HG02885 (cell line): Measurements from ENCODE around the gene TMEM182.

Source experiments
- ATAC-seq: cut with Tn5 transposase; IDR thresholded peaks from one replicate; pipeline ENCODE4 v1.9.1; 2021; ENCODE audit warnings: mild to moderate bottlenecking; ENCODE audit not compliant: unreplicated experiment, poor library complexity

Gene TMEM182, protein sequence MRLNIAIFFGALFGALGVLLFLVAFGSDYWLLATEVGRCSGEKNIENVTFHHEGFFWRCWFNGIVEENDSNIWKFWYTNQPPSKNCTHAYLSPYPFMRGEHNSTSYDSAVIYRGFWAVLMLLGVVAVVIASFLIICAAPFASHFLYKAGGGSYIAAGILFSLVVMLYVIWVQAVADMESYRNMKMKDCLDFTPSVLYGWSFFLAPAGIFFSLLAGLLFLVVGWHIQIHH

DNA sequence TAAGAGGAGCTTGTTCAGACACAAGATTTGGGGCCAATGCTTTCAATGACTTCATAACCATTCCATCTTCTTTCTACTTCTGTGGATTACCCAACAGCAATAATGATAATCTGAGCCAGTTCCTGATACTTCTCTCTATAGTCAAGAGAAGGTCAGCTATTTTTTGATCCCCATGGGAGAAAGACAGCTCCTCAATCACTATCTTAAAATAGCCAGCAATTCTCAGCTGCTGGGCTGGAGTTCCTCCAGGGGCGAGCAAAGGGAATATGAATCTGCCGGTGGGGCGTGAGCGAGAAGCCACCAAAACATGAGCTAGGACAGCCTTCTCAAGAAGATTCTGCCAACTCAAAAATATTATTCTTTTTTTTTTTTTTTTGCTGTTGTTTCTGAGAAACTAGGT lies at the start of gene TMEM182:
TMEM182 (plus strand) TSS at position 269 of the 400 bp plus-strand sequence. CDS start 187 bp downstream, outside the sequence.
- no peak for ATAC-seq

DNA sequence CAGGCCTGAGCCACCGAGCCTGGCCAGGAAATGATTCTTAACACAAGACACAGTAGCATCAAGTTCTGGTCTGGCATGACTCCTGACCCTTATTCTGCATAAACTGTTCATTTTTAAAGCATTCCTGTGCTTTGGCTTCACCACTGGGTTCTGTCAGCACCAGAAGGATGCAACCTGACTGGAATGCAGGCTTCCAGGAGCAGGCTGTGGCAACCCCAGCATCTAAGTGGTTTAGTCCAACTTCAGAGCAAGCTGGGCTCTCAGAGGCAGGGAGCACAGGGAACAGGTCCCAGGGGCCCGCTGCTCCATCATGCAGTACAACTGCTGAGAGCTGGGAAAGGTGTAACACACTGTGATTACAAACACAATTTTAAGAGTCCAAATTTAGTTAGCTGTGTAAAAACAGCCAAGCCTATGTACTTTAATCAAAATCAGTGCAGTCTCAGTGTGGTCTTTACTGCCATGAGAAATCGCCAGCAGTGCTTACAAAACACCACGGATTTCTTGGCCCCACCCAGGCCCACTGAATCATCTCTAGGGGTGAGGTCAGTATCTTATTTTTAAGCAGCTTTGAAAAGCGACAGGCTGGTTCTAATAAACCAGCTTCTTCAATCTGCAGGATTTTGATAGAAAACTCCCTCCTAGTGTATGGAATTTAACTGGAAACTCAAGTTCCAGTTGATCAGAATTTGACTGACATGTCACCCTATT lies 44.4 kb upstream of the TMEM182 start:
- no peak for ATAC-seq

DNA sequence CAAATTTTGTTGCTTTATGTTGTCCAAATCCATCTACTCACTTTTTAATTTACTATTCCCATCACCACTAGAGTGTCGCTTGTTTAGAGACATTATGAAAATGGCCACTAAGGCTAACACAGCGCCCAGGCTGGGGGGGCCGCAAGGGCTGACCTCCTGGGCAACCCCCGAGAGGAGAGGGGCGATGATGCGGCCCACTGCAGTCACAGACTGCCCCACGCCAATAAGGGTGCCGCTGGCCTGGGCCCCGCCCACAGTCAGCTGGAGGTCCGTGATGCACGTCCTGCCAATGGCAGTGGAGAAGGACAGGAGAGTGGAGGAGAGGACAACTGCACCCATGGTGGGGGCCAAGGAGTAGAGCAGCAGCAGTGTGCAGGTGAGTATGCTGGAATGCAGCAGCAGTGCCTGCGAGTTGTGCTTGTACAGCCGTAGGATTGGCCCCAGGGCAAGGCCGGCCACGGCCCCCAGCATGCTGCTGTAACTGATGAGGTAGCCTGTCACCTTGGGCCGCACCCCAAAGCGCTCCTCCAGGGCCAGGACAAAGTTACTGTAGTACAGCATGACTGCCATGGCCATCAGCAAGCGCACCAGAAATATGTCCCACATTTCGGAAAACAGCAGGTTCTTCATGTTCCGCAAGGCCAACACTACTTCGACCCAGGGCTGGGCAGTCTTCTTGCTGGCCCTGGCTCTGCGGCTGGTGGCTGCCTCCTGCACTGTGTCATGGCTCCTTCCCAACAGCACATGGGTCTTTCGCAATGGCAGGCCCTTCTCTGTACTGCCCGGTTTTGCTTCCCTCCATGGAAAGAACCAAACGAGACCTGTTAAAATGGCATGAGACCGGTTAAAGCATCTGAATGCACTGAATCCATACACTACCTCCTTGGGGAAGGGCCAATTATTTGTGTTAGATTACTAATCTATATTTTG lies 43.2 kb upstream of the TMEM182 start:
- ATAC-seq = no peak

DNA sequence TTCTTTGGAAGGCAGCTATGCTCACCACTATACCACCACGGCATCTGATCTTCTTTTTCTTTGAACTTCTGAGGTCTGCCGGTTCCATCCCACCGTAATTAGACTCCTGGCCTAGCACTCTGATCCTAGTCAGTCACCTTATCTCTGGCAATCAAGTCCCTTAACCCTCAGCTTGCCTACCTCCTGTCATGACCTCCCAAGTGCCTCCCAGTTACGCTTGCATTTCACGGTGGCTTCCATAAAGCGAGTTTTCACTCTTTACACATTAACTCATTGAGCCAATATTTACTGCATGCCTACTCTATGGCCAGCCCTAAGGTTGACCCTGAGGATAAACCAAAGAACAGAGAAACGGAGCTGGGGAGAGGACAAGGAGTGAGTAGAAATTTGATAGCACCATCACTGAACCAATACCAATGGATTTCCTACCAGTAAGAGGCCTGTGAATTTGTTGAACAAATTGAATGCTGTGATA lies 37.8 kb upstream of the TMEM182 start:
- no peak for ATAC-seq

DNA sequence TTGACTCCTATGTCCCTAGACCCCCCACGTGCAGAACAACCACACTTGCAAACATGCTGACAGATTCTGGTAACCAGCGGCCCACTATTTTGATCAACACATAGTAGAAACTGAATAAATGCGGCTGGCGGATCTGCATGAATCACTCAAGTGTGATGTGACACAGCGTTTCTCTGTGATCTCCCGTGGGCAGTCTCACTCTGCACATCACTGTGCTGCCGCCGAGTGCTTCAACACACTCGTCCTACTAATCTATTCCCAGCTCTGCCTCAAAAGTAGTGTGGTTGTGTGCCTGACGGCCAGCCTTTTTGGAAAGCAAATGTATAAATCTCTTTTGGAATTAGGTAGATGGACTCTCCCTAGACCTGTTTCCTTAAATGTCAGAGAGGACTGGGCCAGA lies 37.3 kb upstream of the TMEM182 start:
- ATAC-seq = no peak

DNA sequence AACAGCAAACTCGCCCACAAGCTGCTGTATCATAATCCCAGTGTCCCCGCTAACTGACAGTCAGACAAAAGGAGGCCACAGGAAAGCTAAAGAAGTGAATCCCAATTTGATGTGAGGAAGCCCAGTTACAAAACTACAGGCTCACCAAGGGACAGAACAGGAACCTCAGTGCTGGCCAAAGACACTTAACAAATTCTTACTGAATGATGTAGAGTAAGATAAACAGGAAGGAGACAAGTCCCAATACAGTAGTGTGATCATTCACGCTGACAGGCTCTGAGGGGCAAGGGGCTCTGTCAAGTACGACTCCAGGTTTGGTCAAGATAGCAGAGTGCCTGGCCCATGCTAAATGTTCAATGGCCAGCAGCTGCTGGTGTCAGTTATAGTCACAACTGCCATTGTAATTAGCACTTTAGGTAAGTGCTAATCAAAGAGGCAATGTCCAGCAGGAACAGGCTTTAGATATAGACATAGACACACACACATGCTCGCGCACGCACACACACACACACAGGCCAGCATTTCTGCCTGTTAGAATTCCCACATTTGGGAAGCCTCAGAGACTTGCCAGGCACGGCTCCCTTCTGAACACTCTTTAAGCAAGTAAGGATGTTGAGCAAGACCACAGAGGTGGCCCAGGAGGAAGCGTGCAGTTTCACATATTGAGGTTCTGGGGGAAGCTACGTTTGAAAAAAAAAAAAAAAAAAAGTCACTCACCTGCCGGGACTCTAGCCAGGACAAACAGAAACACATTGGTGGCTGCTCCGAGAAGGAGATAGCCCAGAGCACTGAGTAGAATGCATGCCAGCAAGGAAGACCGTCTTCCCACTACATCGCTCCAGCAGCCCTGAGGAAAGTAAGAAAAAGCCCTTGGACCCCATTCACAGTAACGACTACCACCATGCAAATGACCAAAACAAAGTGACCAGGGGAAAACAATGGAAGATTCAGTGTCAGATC lies 35.4 kb upstream of the TMEM182 start:
- peak; percentile 71 for ATAC-seq

DNA sequence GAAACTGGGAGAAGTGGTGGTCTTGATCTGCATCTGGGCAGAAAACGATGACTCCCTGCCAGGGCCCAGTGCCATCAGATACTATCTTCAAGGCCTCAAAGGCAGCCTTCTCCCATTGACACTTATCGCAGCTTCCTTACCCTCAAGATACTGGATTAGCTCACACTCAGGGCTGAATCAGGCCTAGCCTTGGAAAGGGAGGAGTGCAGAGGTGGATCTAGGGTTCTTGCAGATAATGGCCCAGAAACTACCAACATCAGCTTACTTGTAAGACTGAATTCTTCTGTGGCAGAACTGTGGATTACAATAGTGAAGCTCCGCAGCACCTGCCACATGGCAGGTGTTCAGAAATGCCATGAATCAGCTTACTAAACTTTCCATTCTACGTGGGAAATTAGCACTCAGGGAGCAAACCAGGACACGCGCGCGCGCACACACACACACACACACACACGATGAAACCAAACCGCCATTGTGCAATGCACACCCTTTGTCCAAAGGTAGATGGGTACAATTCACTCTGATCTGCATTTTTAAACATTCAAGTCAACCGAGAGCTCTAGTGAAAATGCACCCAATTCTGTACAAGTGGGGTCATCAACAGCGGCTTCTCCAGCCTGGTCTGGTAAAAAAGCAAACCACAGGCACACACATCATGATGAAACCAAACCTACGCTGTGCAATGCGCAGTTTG lies 26.3 kb upstream of the TMEM182 start:
- no peak for ATAC-seq

DNA sequence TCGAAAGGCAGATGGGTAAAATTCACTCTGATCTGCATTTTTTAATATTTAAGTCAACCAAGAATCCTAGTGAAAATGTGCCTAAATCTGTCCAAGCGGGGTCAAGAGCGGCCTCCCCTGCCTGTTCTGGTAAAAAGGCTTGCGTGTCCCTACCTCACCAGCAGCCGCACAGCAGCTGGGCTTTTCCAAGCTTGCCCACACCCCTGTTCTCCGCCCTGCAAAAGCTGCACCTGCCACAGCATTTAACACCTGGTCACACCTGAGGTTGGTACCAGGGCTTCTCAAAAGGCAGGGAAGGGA lies 25.8 kb upstream of the TMEM182 start:
- peak; percentile 25 for ATAC-seq

DNA sequence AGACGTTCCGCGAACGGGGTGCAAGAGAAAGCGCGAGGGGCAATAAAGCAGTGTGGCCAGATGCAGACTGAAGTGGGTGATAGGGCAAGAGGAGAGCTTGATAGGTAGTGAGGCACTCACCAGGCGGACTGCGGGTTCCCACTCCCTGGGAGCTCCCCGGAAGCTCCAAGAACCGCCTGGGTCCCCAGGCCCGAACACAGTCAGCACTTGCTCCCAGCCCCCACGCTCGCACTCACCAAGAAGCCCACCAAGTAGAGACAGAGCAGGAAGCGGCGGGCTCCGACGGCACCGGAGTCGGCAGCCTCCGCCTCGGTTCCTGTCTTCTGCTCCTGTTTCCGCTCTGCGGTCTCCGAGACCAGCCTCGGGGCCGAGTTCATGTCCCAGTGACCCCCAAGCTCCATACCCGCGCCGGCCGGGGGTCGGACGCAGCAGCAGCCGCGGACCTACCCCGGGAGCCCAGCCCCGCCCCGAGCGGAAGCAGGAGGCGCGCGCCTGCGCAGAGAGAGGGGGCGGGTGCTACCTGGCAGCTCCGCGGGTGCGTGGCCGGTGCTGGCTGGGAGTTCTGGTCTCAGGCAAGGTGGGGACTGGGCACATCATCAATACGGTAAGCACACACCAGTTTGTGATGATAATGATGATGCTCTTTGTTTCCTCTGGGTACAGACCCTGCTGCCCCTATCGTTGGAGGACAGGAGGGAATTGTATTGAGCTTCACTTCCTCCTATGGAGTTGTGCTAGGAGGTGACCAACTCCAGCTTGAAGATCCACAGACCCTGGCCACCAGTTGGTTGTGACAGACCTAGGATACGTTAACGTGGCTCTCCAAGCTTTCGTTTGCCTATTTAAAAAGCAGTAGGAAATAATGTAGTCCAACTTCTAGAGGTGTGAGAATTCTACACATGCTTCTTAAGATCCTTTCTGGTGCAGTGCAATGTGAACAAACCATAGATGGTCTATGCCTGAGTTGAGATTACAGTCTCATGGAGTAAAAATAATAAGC lies 25.1 kb upstream of the TMEM182 start:
- ATAC-seq = peak; percentile 92

DNA sequence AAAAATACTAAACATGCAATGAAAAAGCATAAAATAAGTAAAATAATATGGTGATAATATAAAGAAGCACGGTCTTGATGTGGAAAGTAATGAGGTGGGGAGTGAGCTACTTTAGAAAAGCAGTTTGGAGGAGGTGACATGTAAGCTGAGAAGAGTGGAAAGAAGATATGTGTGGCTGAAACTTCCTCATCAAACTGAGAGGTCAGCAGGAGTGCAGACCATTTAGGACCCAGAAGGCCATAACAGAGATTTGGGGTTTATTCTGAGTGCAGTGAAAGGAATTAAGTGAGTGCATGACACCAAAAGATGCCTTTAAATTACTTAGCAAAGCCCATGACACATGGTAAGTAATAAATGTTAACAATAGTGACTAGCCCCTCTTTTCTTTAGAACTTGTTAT lies 24.4 kb upstream of the TMEM182 start:
- ATAC-seq = peak; percentile 54

DNA sequence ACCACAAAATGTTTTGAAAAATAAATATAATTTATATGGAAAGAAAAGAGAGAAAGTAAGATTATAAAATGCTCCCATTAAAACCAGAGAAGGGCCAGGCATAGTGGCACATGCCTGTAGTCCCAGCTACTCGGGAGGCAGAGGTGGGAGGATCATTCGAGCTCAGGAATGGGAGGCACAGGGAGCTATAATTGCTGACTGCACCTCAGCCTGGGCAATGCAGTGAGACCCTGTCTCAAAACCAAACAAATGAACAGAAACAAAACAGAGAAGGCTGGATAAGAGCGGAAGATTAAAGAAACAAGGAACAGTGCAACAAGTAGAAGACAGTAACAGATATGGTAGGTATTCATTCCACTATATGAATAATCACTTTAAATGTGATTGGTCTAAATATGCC lies 18.6 kb upstream of the TMEM182 start:
- no peak for ATAC-seq

DNA sequence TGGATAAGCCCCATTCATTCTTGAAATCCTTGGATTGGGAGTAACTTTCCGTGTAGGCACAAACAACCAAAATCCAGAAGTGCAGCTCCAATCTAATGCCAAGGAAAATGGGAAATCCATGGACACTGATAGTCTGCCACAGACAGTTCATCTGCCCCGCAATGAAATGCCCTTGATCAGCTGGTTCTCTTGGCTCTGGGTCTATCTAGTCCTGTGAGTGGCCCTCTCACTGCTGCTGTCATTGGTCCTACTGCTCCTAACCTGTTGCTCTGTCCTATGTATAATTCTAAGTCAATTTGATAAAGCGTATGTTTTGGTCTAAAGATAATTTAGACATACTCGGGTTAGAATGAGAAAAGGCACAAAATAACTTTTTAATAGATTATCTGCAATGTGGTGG lies 13.7 kb upstream of the TMEM182 start:
- no peak for ATAC-seq

DNA sequence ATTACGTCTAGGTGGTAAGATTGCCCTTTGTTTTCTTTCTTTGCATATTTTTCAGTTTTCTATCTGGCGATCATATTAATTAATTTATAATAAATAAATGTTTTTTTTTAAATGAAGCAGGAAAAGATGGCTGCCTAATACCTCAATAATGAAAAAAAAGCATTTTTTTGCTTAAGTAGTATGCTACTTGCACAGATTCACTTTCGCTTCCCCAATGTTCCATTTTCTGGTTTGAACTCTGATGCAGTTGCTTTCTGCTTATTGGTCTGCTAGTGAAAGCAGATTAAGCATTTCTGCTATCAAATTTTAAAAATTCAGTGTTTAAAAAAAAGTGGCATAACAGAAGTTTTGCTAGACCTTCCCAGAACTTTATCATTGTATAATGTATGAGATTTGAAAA lies 11.9 kb upstream of the TMEM182 start:
- peak; percentile 87 for ATAC-seq

DNA sequence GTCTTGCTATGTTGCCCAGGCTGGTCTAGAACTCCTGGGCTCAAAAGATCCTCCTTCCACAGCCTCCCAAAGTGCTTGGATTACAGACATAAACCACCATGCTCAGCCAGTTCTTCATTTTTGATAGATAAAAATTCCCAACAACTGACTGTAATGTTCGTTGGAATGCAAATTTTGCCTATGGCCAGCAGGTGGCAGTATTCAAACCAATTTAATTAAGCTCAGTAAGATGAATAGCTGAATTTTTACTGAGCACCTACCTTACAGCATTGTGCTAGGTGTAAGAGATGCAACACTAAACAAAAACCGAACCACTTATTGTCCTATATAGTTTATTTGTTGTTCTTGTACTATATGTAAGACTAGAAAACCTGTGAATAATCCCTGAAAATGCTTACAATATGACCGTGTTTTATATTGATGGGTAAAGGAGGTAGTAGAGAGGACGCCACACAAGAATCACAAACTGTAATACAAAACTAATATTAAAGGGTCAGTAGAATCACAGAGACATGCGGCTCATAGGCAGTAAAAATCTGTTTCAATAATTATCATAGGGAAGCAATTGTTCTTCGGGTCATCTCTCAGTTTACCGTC lies 8.2 kb upstream of the TMEM182 start:
- no peak for ATAC-seq

DNA sequence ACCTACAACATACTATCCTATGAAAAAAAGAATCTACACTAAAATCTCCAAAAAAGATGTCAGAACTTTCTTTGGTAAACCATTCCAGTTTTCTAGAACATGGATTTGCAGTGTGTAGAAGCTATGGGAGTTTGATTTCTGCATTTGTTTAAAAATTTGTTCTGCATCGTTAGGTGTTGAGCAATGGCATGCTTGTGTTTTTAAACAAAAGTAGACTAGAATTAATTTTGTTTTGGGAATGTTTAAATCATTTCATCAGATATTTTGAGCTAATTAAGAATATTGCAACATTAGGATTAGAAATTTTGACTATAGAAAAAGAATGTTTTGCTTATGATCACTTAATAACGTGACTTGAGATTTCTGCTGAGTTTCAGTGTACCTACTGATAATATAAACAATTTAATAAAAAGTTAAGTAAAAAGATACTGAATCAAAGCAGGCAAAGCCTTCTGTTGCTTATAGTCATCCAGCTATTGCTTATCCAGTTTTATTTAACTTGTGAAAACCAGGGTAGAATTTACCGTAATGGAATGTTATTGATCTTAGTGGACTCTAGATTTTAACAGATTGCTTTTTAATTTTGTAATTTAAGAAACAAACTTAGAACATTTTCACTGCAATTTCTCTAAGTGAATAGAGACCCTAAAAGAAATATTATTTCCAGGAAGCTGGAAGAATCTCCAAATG lies 7.2 kb upstream of the TMEM182 start:
- no peak for ATAC-seq

DNA sequence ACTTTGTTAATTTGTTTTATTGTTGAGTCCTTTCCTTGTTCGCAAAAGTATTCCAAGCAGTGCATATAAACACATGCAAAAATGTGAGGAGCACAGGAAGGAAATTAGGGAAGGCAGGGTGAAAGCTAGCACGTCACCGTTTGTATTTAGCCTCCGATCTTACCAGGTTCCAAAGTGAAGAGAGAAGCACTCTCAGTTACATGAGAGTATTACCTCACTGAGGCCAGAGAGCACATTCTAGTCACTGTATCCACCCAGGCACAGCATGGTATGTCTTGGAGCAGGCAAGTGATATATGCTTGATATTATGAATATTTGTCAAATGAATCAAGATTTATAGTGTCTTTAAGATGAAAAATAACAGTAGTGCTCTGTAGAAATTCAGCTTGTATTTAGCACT lies 6.5 kb upstream of the TMEM182 start:
- no peak for ATAC-seq

DNA sequence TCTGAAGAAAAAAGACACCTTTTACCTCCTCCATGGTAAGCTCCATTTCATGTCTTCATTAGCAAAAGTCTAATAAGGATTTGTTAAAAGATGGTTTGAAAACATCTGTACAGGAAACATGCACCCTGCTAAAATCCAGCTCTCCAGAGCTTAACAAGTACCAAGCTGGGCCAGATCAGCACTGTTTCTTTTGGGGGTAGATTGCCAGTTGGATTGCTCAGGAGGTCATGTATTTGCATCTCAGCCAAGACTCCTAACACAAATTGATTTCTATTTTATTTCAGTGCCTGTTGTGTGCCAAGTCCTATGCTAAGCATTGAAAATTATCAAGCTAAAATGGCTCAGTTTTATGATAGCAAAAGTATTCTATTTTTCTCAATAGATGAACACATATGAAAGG lies 3.4 kb upstream of the TMEM182 start:
- ATAC-seq = no peak
